ENCODE data around the gene MEAK7.

DNA sequence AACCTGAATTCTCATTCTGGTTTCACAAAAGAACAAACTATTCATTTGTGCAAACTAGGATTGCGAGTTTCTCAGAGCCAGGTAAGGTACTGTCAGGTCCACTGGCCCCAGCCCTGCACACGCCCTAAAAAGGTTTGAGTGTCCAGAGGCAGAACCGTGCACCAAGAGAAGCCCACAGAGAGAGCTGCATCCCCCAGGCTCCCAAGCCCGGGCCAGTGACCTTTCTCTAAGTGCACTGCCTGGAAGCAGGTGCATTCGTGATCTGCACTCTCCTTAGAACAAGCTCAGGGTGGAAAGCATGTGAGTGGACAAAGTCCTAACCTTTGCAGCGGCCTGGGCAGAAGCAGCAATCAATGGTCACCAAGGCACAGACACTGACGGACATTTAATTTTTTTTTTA, 26.8 kb downstream of the MEAK7 start:
- TF ChIP-seq CTCF (conservative IDR thresholded peaks at IDR 0.05; ENCODE audit: low read depth, low read length) = no peak
- TF ChIP-seq EZH2phosphoT487 (IDR thresholded peaks at IDR 0.05; ENCODE audit: borderline replicate concordance, low read length) = no peak
- no peak for TF ChIP-seq EZH2 (IDR thresholded peaks at IDR 0.05; ENCODE audit: low read length, unreplicated experiment)
